Activated B cell treated with CpG ODN at 0.5 μM for 24 hours (primary cell): Measurements from ENCODE around the gene TUBGCP4. TPM values are rescaled to one million over a fixed set of nuclear protein-coding genes. Genes with fewer than 3 reads are reported as not detected.
"Not testable (repeated sequence)": the region's sequence is repeated elsewhere in the genome, so short reads cannot be mapped to it uniquely, and the experiment has no call there.

Experiments
- ATAC-seq: fragments of 200-7000 bp; cut with Tn5 transposase; one replicate; pipeline ENCODE4 v1.10.0; 2021; ENCODE audit warnings: low read depth, mild to moderate bottlenecking, moderate library complexity
- CTCF ChIA-PET: fragments of 350-600 bp; sonication (Branson Sonifier 250); formaldehyde crosslinking; loops from one replicate; lab custom pipeline; 2021; ENCODE audit warnings: antibody characterized with exemption; lab: Charles Lee
- POLR2A ChIA-PET: fragments of 350-600 bp; sonication (Branson Sonifier 250); formaldehyde crosslinking; loops from one replicate; lab custom pipeline; 2021; ENCODE audit warnings: antibody characterized with exemption; lab: Charles Lee
- DNase-seq: peaks from one replicate; pipeline ENCODE4 v3.0.0; 2022
- H3K27ac Mint-ChIP-seq: one replicate; pipeline ENCODE4 v1.8.0; 2020; ENCODE audit warnings: mixed read lengths
- H3K27me3 Mint-ChIP-seq: one replicate; pipeline ENCODE4 v1.8.0; 2021; ENCODE audit warnings: mixed read lengths
- H3K36me3 Mint-ChIP-seq: one replicate; pipeline ENCODE4 v1.8.0; 2021; ENCODE audit warnings: low read depth, mixed read lengths
- H3K4me1 Mint-ChIP-seq: one replicate; pipeline ENCODE4 v1.8.0; 2021; ENCODE audit warnings: mixed read lengths
- H3K4me3 Mint-ChIP-seq: one replicate; pipeline ENCODE4 v1.8.0; 2020; ENCODE audit warnings: mild to moderate bottlenecking, mixed read lengths
- H3K9me3 Mint-ChIP-seq: one replicate; pipeline ENCODE4 v1.8.0; 2020; ENCODE audit warnings: mixed read lengths
- CTCF ChIP-seq: fragments of 200-600 bp; IDR thresholded peaks from one replicate; pipeline ENCODE4 v1.8.0; 2022; ENCODE audit warnings: antibody characterized with exemption, mild to moderate bottlenecking
- intact Hi-C: fragments of 100-400 bp; cut with micrococcal nuclease; formaldehyde crosslinking; loops from one replicate; pipeline ENCODE4 v1.15.1; 2024
- total RNA-seq: library from RNA; stranded (reverse); gene quantifications from 2 replicates; pipeline ENCODE4 v1.2.3, GENCODE V29; 2022

Gene TUBGCP4
- total RNA-seq, 1 donor from 2014 or later: 31.2 TPM

- Mint-ChIP-seq H3K9me3 (no peaks in the 10 kb centered on the region), H3K27me3 (no peaks in the 10 kb centered on the region), H3K4me3 (no peak overlapping the region), H3K36me3 (peaks cover 81% of the 10 kb centered on the region), H3K27ac (no peak overlapping the region), H3K4me1 (no peaks in the 10 kb centered on the region)
- intact Hi-C loops: no loop called here
- ATAC-seq (no peak), DNase-seq (no peak)
- TF ChIP-seq CTCF: no peak
- POLR2A ChIA-PET: no interaction called here
- CTCF ChIA-PET: no interaction called here
Measured at GRCh38 chr15:43382310-43382709, 11.4 kb downstream of the TUBGCP4 start.

GRCh38 chr15:43383070-43383469 is 12.2 kb downstream of the TUBGCP4 start:
- Mint-ChIP-seq H3K27ac (no peak overlapping the region), H3K9me3 (no peaks in the 10 kb centered on the region), H3K4me1 (no peaks in the 10 kb centered on the region), H3K27me3 (no peaks in the 10 kb centered on the region), H3K4me3 (no peak overlapping the region), H3K36me3 (peaks cover 81% of the 10 kb centered on the region)
- ATAC-seq (no peak), DNase-seq (no peak)
- ChIA-PET CTCF (no interaction called here), POLR2A (no interaction called here)
- intact Hi-C loops: no loop called here
- TF ChIP-seq CTCF: no peak

- ATAC-seq (no peak), DNase-seq (no peak)
- H3K4me1 Mint-ChIP-seq: no peaks in the 10 kb centered on the region
- POLR2A ChIA-PET: interaction anchor here (0.7 kb wide), 1 partner anchor 1796 kb away, joined by 3 read pairs; no protein-coding TSS in a partner anchor
- TF ChIP-seq CTCF: no peak
- CTCF ChIA-PET: no interaction called here
- no peak overlapping the region for H3K27ac Mint-ChIP-seq
- H3K9me3 Mint-ChIP-seq: no peaks in the 10 kb centered on the region
- intact Hi-C loops: no loop called here
- H3K27me3 Mint-ChIP-seq: no peaks in the 10 kb centered on the region
- no peak overlapping the region for H3K4me3 Mint-ChIP-seq
- H3K36me3 Mint-ChIP-seq: peaks cover 73% of the 10 kb centered on the region
Measured at GRCh38 chr15:43390723-43391122, 19.8 kb downstream of the TUBGCP4 start.

- intact Hi-C loops, H3K4me3 Mint-ChIP-seq, H3K9me3 Mint-ChIP-seq, H3K4me1 Mint-ChIP-seq, ATAC-seq, DNase-seq, CTCF ChIA-PET, H3K27ac Mint-ChIP-seq, H3K27me3 Mint-ChIP-seq: not testable (repeated sequence)
- POLR2A ChIA-PET: interaction anchor here (0.7 kb wide), 1 partner anchor 15 kb away, joined by 4 read pairs; no protein-coding TSS in a partner anchor
- peaks cover 76% of the 10 kb centered on the region for H3K36me3 Mint-ChIP-seq
Measured at GRCh38 chr15:43393592-43393991, 22.7 kb downstream of the TUBGCP4 start.

GRCh38 chr15:43402255-43402654 is 31.4 kb downstream of the TUBGCP4 start:
- Mint-ChIP-seq H3K4me3 (no peak overlapping the region), H3K9me3 (no peaks in the 10 kb centered on the region), H3K36me3 (peaks cover 94% of the 10 kb centered on the region), H3K4me1 (no peaks in the 10 kb centered on the region), H3K27me3 (no peaks in the 10 kb centered on the region), H3K27ac (no peak overlapping the region)
- CTCF ChIA-PET: no interaction called here
- no peak for TF ChIP-seq CTCF
- no peak for DNase-seq
- no peak for ATAC-seq
- POLR2A ChIA-PET: no interaction called here
- intact Hi-C loops: no loop called here

GRCh38 chr15:43403616-43404015 is 32.7 kb downstream of the TUBGCP4 start:
- Mint-ChIP-seq H3K27ac (no peak overlapping the region), H3K27me3 (no peaks in the 10 kb centered on the region), H3K4me1 (no peaks in the 10 kb centered on the region), H3K4me3 (no peak overlapping the region), H3K9me3 (no peaks in the 10 kb centered on the region), H3K36me3 (peaks cover 94% of the 10 kb centered on the region)
- DNase-seq: no peak
- TF ChIP-seq CTCF: no peak
- intact Hi-C loops: no loop called here
- ATAC-seq: no peak
- CTCF ChIA-PET: no interaction called here
- POLR2A ChIA-PET: no interaction called here
